Keratinocyte (primary cell): ENCODE measurements around the gene UCK2. TPM values are rescaled to one million over a fixed set of nuclear protein-coding genes. Genes with fewer than 3 reads are reported as not detected.

ENCODE experiments used
- DNase-seq: peaks from one replicate; pipeline ENCODE4 v3.0.0-alpha.2; 2011; ENCODE audit warnings: low read depth, missing footprints, low spot score
- FAIRE-seq: peaks from 2 replicates; lab custom pipeline; 2011; peaks lifted over from hg19 to GRCh38; lab: Jason Lieb, UNC
- H2AFZ ChIP-seq: 2 replicates; pipeline ENCODE4 v1.6.0; 2012; ENCODE audit warnings: low read length, control low read depth, inconsistent platforms; ENCODE audit not compliant: control insufficient read depth
- H3K27ac ChIP-seq: 2 replicates; pipeline ENCODE4 v1.5.1; 2011; ENCODE audit warnings: low read length; ENCODE audit not compliant: control insufficient read depth, insufficient read depth
- H3K27me3 ChIP-seq: 3 replicates; pipeline ENCODE4 v1.6.0; 2011; ENCODE audit warnings: low read length; ENCODE audit not compliant: control insufficient read depth, insufficient read depth; ENCODE audit errors: extremely low read depth
- H3K36me3 ChIP-seq, 2 experiments: 2 replicates in 1 of 2; 3 replicates in 1 of 2; pipeline ENCODE4 v1.5.1; 2011; ENCODE audit warnings: low read length in 2 of 2, mild to moderate bottlenecking in 1 of 2; ENCODE audit not compliant: control insufficient read depth in 2 of 2, insufficient read depth in 2 of 2; ENCODE audit errors: extremely low read depth in 1 of 2
- H3K4me1 ChIP-seq: 3 replicates; pipeline ENCODE4 v1.5.1; 2011; ENCODE audit warnings: low read length; ENCODE audit not compliant: control insufficient read depth, insufficient read depth; ENCODE audit errors: extremely low read depth
- H3K4me2 ChIP-seq: 3 replicates; pipeline ENCODE4 v1.6.0; 2011; ENCODE audit warnings: low read depth, low read length; ENCODE audit not compliant: control insufficient read depth, insufficient read depth; ENCODE audit errors: extremely low read depth
- H3K4me3 ChIP-seq, 3 experiments: fragments of 200-600 bp in 1 of 3; sonication (generic) in 1 of 3; 2 replicates in 2 of 3; 3 replicates in 1 of 3; pipeline ENCODE4 v1.5.1; 2011 to 2016; ENCODE audit warnings: low read length in 3 of 3, mild to moderate bottlenecking in 3 of 3, control low read depth in 2 of 3, inconsistent platforms in 1 of 3, low read depth in 1 of 3, mixed read lengths in 1 of 3, mixed run types in 1 of 3, moderate library complexity in 1 of 3; ENCODE audit not compliant: control insufficient read depth in 2 of 3, insufficient read depth in 2 of 3; ENCODE audit errors: extremely low read depth in 1 of 3
- H3K79me2 ChIP-seq: 2 replicates; pipeline ENCODE4 v1.6.0; 2012; ENCODE audit warnings: low read length; ENCODE audit not compliant: control insufficient read depth, insufficient read depth
- H3K9ac ChIP-seq: 3 replicates; pipeline ENCODE4 v1.6.0; 2011; ENCODE audit warnings: low read length; ENCODE audit not compliant: control insufficient read depth, insufficient read depth; ENCODE audit errors: extremely low read depth
- H3K9me1 ChIP-seq: 3 replicates; pipeline ENCODE4 v1.6.0; 2011; ENCODE audit warnings: low read length; ENCODE audit not compliant: control insufficient read depth, insufficient read depth; ENCODE audit errors: extremely low read depth
- H3K9me3 ChIP-seq: 2 replicates; pipeline ENCODE4 v1.5.1; 2012; ENCODE audit warnings: low read depth, low read length; ENCODE audit not compliant: control insufficient read depth
- H4K20me1 ChIP-seq: 3 replicates; pipeline ENCODE4 v1.6.0; 2011; ENCODE audit warnings: low read length; ENCODE audit not compliant: control insufficient read depth, insufficient read depth; ENCODE audit errors: extremely low read depth
- CTCF ChIP-seq, 3 experiments: IDR thresholded peaks in 1 of 3; conservative IDR thresholded peaks in 1 of 3; optimal IDR thresholded peaks in 1 of 3; 2 replicates in 2 of 3; 3 replicates in 1 of 3; pipeline versions ENCODE3 to v1.5.1; 2011; ENCODE audit warnings: low read length in 3 of 3, mild to moderate bottlenecking in 3 of 3, moderate library complexity in 2 of 3, control low read depth in 1 of 3, inconsistent platforms in 1 of 3; ENCODE audit not compliant: insufficient read depth in 2 of 3; ENCODE audit errors: extremely low read depth in 1 of 3
- EZH2 ChIP-seq: IDR thresholded peaks from one replicate; pipeline ENCODE4 v1.6.1; 2012; ENCODE audit warnings: inconsistent platforms, mild to moderate bottlenecking, low read length, moderate library complexity
- dilution Hi-C: fragments of 300-500 bp; cut with MboI; formaldehyde crosslinking; loops from one replicate; pipeline ENCODE4 v1.7.0; 2020; ENCODE audit warnings: low sequenced_read_pairs; ENCODE audit not compliant: extremely low pct_ligation_motif_present
- polyA plus RNA-seq, 5 experiments: library from polyadenylated mRNA; depleted of rRNA in 3 of 5; stranded (reverse) in 3 of 5; stranded (forward) in 1 of 5; unstranded in 1 of 5; fragments of >200 nt; gene quantifications; 1 replicate in 1 of 5; 2 replicates in 3 of 5; 3 replicates in 1 of 5; pipeline versions ENCODE4 v1.2.1 to v1.2.3, GENCODE V29; 2011 to 2012; ENCODE audit warnings: missing spikeins in 2 of 5, low read depth in 1 of 5, low replicate concordance in 1 of 5

UCK2 gene
- polyA plus RNA-seq, 1 donor (not counting 4 experiments of a cell fraction or from before 2014, with no cell fraction given), result 71.9 TPM

GRCh38 chr1:165911609-165912281 is 84.3 kb downstream of the UCK2 start:
- no peak for TF ChIP-seq EZH2
- no peak for TF ChIP-seq CTCF (optimal IDR thresholded peaks at IDR 0.05 in 1 of 3, IDR thresholded peaks at IDR 0.05 in 1 of 3, conservative IDR thresholded peaks at IDR 0.05 in 1 of 3; ENCODE audit: extremely low read depth in 1 of 3, insufficient read depth in 2 of 3, low read length in 3 of 3)
- Histone ChIP-seq H3K9me3 (no peaks in the 10 kb centered on the region), H3K4me2 (no peak overlapping the region), H3K9ac (no peak overlapping the region), H3K4me1 (no peaks in the 10 kb centered on the region), H4K20me1 (no peaks in the 10 kb centered on the region), H2AFZ (no peak overlapping the region), H3K36me3 (peaks cover 10 to 16% of the 10 kb centered on the region in 2 experiments), H3K9me1 (no peaks in the 10 kb centered on the region), H3K27ac (no peak overlapping the region), H3K4me3 (no peak overlapping the region), H3K79me2 (no peaks in the 10 kb centered on the region), H3K27me3 (no peaks in the 10 kb centered on the region)
- dilution Hi-C loops, result no loop called here
- FAIRE-seq (no peak), DNase-seq (no peak)

GRCh38 chr1:165912638-165913037 is 85.2 kb downstream of the UCK2 start:
- no peaks in the 10 kb centered on the region for H3K27me3 ChIP-seq
- H2AFZ ChIP-seq, result no peak overlapping the region
- H3K36me3 ChIP-seq, result peaks cover 5 to 16% of the 10 kb centered on the region in 2 experiments
- no peak for FAIRE-seq
- no peaks in the 10 kb centered on the region for H3K79me2 ChIP-seq
- H3K27ac ChIP-seq, result no peak overlapping the region
- no peaks in the 10 kb centered on the region for H3K9me3 ChIP-seq
- H3K4me2 ChIP-seq, result no peak overlapping the region
- no peaks in the 10 kb centered on the region for H3K4me1 ChIP-seq
- H4K20me1 ChIP-seq, result no peaks in the 10 kb centered on the region
- DNase-seq, result no peak
- TF ChIP-seq EZH2, result no peak
- TF ChIP-seq CTCF (optimal IDR thresholded peaks at IDR 0.05 in 1 of 3, IDR thresholded peaks at IDR 0.05 in 1 of 3, conservative IDR thresholded peaks at IDR 0.05 in 1 of 3; ENCODE audit: extremely low read depth in 1 of 3, insufficient read depth in 2 of 3, low read length in 3 of 3), result no peak
- no peak overlapping the region for H3K9ac ChIP-seq
- H3K4me3 ChIP-seq, result no peak overlapping the region
- H3K9me1 ChIP-seq, result no peaks in the 10 kb centered on the region
- dilution Hi-C loops, result no loop called here
